NCI-H2227 (cell line): ENCODE data around the gene A4GALT.
"Not testable (repeated sequence)": the region's sequence is repeated elsewhere in the genome, so short reads cannot be mapped to it uniquely, and the experiment has no call there.

ENCODE experiments used
- DNase-seq: peaks from one replicate; lab custom pipeline; 2025; ENCODE audit not compliant: unreplicated experiment; lab: John Stamatoyannopoulos, UW

A4GALT gene

GRCh38 chr22:42720263-42721044 lies at the start of gene A4GALT:
Gene A4GALT (minus strand): TSS chr22:42720870. CDS start chr22:42693951, 26,919 bp downstream.
- DNase-seq, result peak; percentile 9

- DNase-seq, result no peak
Measured at GRCh38 chr22:42770448-42770726, 49.7 kb upstream of the A4GALT start.

- DNase-seq, result no peak
Measured at GRCh38 chr22:42769574-42770447, 49.1 kb upstream of the A4GALT start.

GRCh38 chr22:42769238-42769573 lies 48.5 kb upstream of the A4GALT start:
- DNase-seq, result no peak

- DNase-seq, result no peak
Measured at GRCh38 chr22:42768385-42769035, 47.8 kb upstream of the A4GALT start.

GRCh38 chr22:42766860-42767259 lies 46.2 kb upstream of the A4GALT start:
- DNase-seq, result no peak

- DNase-seq, result no peak
Measured at GRCh38 chr22:42764895-42765363, 44.3 kb upstream of the A4GALT start.

- DNase-seq, result no peak
Measured at GRCh38 chr22:42763965-42764480, 43.4 kb upstream of the A4GALT start.

- no peak for DNase-seq
Measured at GRCh38 chr22:42760806-42761565, 40.3 kb upstream of the A4GALT start.

GRCh38 chr22:42758931-42759629 lies 38.4 kb upstream of the A4GALT start:
- DNase-seq, result no peak

- not testable (repeated sequence) for DNase-seq
Measured at GRCh38 chr22:42755553-42755952, 34.9 kb upstream of the A4GALT start.

GRCh38 chr22:42755121-42755520 lies 34.5 kb upstream of the A4GALT start:
- DNase-seq, result not testable (repeated sequence)

GRCh38 chr22:42754658-42755057 lies 34.0 kb upstream of the A4GALT start:
- DNase-seq, result no peak

GRCh38 chr22:42752912-42753311 lies 32.2 kb upstream of the A4GALT start:
- DNase-seq, result no peak

- no peak for DNase-seq
Measured at GRCh38 chr22:42752230-42752746, 31.6 kb upstream of the A4GALT start.

- DNase-seq, result not testable (repeated sequence)
Measured at GRCh38 chr22:42750421-42750820, 29.8 kb upstream of the A4GALT start.

- DNase-seq, result peak; percentile 57
Measured at GRCh38 chr22:42747701-42748513, 27.2 kb upstream of the A4GALT start.

GRCh38 chr22:42745118-42745517 lies 24.4 kb upstream of the A4GALT start:
- DNase-seq, result no peak

- DNase-seq, result no peak
Measured at GRCh38 chr22:42743501-42743991, 22.9 kb upstream of the A4GALT start.
